HG03175 (cell line): ENCODE measurements around the gene PRC1.

ENCODE experiments used
- ATAC-seq: cut with Tn5 transposase; IDR thresholded peaks from one replicate; pipeline ENCODE4 v1.9.1; 2021; ENCODE audit warnings: mild to moderate bottlenecking, moderate library complexity; ENCODE audit not compliant: unreplicated experiment

The PRC1 gene

GRCh38 chr15:90989040-90989768 is 5.1 kb downstream of the PRC1 start:
- ATAC-seq = no peak

GRCh38 chr15:90988296-90988695 is 6.0 kb downstream of the PRC1 start:
- no peak for ATAC-seq

- no peak for ATAC-seq
Observed at GRCh38 chr15:90987561-90988141, 6.7 kb downstream of the PRC1 start.

- peak; percentile 64 for ATAC-seq
Observed at GRCh38 chr15:90986790-90987507, 7.4 kb downstream of the PRC1 start.

- ATAC-seq = peak; percentile 41
Observed at GRCh38 chr15:90982135-90982534, 12.2 kb downstream of the PRC1 start.

- ATAC-seq = peak; percentile 85
Observed at GRCh38 chr15:90981681-90982080, 12.7 kb downstream of the PRC1 start.

- ATAC-seq = no peak
Observed at GRCh38 chr15:90979582-90979981, 14.8 kb downstream of the PRC1 start.

GRCh38 chr15:90974216-90974615 is 20.1 kb downstream of the PRC1 start:
- no peak for ATAC-seq

- no peak for ATAC-seq
Observed at GRCh38 chr15:90972133-90972532, 22.2 kb downstream of the PRC1 start.

- no peak for ATAC-seq
Observed at GRCh38 chr15:90970274-90970673, 24.1 kb downstream of the PRC1 start.

GRCh38 chr15:90968434-90968833 is 25.9 kb downstream of the PRC1 start:
- no peak for ATAC-seq

GRCh38 chr15:90967206-90967605 is 27.1 kb downstream of the PRC1 start:
- ATAC-seq = no peak

GRCh38 chr15:90966262-90966661 is 28.1 kb downstream of the PRC1 start:
- ATAC-seq = no peak

GRCh38 chr15:90962021-90962420 is 32.3 kb downstream of the PRC1 start:
- no peak for ATAC-seq

GRCh38 chr15:90960298-90961091 is 33.8 kb downstream of the PRC1 start:
- no peak for ATAC-seq

- ATAC-seq = no peak
Observed at GRCh38 chr15:90959894-90960293, 34.4 kb downstream of the PRC1 start.

- no peak for ATAC-seq
Observed at GRCh38 chr15:90959028-90959595, 35.2 kb downstream of the PRC1 start.

- no peak for ATAC-seq
Observed at GRCh38 chr15:90957791-90958190, 36.5 kb downstream of the PRC1 start.

- no peak for ATAC-seq
Observed at GRCh38 chr15:90957031-90957790, 37.1 kb downstream of the PRC1 start.
